ENCODE results near the gene SBNO2.

- TF ChIP-seq POLR2A (IDR thresholded peaks at IDR 0.05) (no peak), CTCF (IDR thresholded peaks at IDR 0.05) (no peak)
Measured at GRCh38 chr19:1108291-1109031, 65.6 kb downstream of the SBNO2 start.
